ENCODE measurements around the gene MSTO1. TPM values are rescaled to one million over a fixed set of nuclear protein-coding genes. Genes with fewer than 3 reads are reported as not detected.
"Not testable (repeated sequence)": the region's sequence is repeated elsewhere in the genome, so short reads cannot be mapped to it uniquely, and the experiment has no call there.

Gene MSTO1
- total and polyA plus RNA-seq, 2 donors: 12.8 to 26.0 TPM

DNA sequence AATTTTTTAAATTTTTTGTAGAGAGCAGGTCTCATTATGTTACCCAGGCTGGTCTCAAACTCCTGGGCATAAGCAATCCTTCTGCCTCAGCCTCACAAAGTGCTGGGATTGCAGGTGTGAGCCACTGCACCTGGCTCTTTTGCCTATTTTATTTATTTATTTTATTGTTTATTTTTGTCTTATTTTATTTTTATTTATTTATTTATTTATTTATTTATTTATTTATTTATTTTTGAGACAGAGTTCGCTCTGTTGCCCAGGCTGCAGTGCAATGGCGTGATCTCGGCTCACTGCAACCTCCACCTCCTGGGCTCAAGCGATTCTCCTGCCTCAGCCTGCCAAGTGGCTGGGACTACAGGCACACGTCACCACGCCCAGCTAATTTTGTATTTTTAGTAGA, 34.4 kb upstream of the MSTO1 start:
- H3K27me3 ChIP-seq (ENCODE audit: control insufficient read depth in 2 of 2, insufficient read depth in 1 of 2, low read length in 1 of 2); H3K4me1 ChIP-seq (ENCODE audit: control insufficient read depth in 2 of 2, insufficient read depth in 2 of 2, low read length in 2 of 2); H3K27ac ChIP-seq (ENCODE audit: low read depth in 1 of 2, low read length in 1 of 2); H3K4me3 ChIP-seq (ENCODE audit: low read length in 2 of 2); H3K9me3 ChIP-seq (ENCODE audit: control insufficient read depth in 2 of 2, insufficient read depth in 1 of 2, low read length in 1 of 2); DNase-seq (ENCODE audit: low read depth in 6 of 9, low spot score in 9 of 9); H3K36me3 ChIP-seq (ENCODE audit: control insufficient read depth in 2 of 2, insufficient read depth in 2 of 2, low read length in 1 of 2): not testable (repeated sequence)
- 96% methylated on average over 6 of the region's 6 CpGs for WGBS

DNA sequence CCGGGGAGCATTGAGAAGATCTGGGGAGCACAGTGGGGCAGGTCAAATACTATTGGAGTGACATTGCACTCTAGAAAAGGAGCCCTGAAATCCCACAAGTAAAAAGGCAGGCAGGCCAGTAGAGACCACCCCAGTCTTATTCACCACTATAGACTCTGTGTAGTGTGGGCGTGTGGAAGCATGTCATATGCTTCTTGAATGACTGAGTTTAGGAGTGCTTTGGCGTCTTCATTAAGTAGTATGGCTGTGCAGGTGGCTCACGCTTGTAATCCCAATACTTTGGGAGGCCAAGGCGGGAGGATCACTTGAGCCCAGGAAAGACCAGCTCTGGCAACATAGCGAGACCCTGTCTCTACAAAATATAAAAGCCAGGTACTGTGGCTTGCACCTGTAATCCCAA, 26.2 kb upstream of the MSTO1 start:
- H3K4me3 ChIP-seq (ENCODE audit: low read length in 2 of 2); H3K27me3 ChIP-seq (ENCODE audit: control insufficient read depth in 2 of 2, insufficient read depth in 1 of 2, low read length in 1 of 2); H3K9me3 ChIP-seq (ENCODE audit: control insufficient read depth in 2 of 2, insufficient read depth in 1 of 2, low read length in 1 of 2); H3K36me3 ChIP-seq (ENCODE audit: control insufficient read depth in 2 of 2, insufficient read depth in 2 of 2, low read length in 1 of 2); H3K4me1 ChIP-seq (ENCODE audit: control insufficient read depth in 2 of 2, insufficient read depth in 2 of 2, low read length in 2 of 2); H3K27ac ChIP-seq (ENCODE audit: low read depth in 1 of 2, low read length in 1 of 2); DNase-seq (ENCODE audit: low read depth in 6 of 9, low spot score in 9 of 9): not testable (repeated sequence)
- WGBS: 99% methylated on average over 6 of the region's 6 CpGs

DNA sequence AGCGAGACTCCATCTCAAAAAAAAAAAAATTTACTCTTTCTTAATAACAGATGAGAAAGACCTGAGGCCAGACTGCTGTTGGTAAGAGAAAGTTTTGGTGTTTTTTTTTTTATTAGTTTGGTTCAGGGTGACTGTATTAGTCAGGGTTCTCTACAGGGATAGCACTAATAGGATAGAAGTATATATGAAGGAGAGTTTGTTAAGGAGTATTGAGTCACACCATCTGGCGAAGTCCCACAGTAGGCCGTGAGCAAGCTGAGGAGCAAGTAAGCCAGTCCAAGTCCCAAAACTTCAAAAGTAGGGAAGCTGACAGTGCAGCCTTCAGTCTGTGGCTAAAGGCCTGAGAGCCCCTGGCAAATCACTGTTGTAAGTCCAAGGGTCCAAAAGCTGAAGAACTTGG, 20.7 kb upstream of the MSTO1 start:
- H3K27me3 ChIP-seq (ENCODE audit: control insufficient read depth in 2 of 2, insufficient read depth in 1 of 2, low read length in 1 of 2): not testable (repeated sequence)
- 97% methylated on average over 3 of the region's 3 CpGs for WGBS

DNA sequence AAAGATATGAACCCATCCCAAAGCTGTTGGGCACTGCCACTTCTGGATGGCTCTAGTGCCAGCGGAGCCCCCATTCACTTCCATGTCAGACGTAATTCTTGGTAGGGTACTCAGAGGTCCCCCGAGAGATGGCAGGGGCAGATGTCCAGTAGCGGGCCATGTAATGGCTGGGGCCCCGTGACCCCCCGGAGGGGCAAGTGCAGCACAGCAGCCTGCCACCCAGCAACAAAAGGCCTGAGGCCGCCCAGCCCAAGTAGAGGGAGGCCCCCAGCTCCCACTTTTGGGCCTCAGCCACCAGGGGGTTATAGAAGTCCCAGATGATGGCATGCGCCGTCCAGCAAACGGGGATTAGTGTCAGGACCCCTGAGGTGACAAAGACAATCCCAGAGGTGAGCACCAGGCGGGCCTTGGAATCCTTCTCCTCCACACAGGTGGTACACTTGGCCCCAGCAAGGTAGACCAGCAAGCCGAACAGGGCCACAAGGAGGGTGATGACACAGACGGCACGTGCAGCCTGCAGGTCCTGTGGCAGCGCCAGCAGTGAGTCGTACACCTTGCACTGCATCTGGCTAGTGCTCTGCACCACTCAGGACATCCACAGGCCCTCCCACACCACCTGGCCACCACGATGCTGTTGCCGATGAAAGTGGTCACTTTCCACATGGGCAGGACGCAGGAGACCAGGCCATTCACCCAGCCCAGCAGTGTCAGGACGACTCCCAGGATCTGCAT, 19.3 kb upstream of the MSTO1 start:
- DNase-seq (ENCODE audit: low read depth in 6 of 9, low spot score in 9 of 9); H3K36me3 ChIP-seq (ENCODE audit: control insufficient read depth in 2 of 2, insufficient read depth in 2 of 2, low read length in 1 of 2); H3K27ac ChIP-seq (ENCODE audit: low read depth in 1 of 2, low read length in 1 of 2); H3K4me1 ChIP-seq (ENCODE audit: control insufficient read depth in 2 of 2, insufficient read depth in 2 of 2, low read length in 2 of 2); H3K9me3 ChIP-seq (ENCODE audit: control insufficient read depth in 2 of 2, insufficient read depth in 1 of 2, low read length in 1 of 2); H3K4me3 ChIP-seq (ENCODE audit: low read length in 2 of 2); H3K27me3 ChIP-seq (ENCODE audit: control insufficient read depth in 2 of 2, insufficient read depth in 1 of 2, low read length in 1 of 2): not testable (repeated sequence)
- WGBS: 97% methylated on average over 20 of the region's 20 CpGs

More for the DNA sequence above, 20.7 kb upstream of the MSTO1 start:
- H3K9me3 ChIP-seq (ENCODE audit: control insufficient read depth in 2 of 2, insufficient read depth in 1 of 2, low read length in 1 of 2); H3K27ac ChIP-seq (ENCODE audit: low read depth in 1 of 2, low read length in 1 of 2); H3K4me1 ChIP-seq (ENCODE audit: control insufficient read depth in 2 of 2, insufficient read depth in 2 of 2, low read length in 2 of 2); DNase-seq (ENCODE audit: low read depth in 6 of 9, low spot score in 9 of 9); H3K4me3 ChIP-seq (ENCODE audit: low read length in 2 of 2); H3K36me3 ChIP-seq (ENCODE audit: control insufficient read depth in 2 of 2, insufficient read depth in 2 of 2, low read length in 1 of 2): not testable (repeated sequence)

DNA sequence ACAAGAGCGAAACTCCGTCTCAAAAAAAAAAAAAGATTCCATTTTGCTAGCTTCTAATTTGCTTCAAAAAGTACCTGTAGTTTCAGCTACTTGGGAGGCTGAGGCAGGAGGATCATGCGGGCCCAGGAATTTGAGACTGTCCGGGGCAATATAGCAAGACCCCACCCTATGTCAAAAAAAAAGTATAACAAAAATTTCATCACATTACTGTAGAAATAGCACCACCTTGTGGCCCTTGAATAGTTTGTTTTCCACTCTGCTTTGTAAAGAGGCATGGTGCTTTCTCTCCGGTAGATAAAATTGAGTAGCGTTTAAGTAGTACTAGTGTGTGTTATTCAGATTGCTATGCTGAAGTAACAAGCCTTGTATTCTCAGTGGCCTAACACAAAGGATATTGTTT, 18.2 kb upstream of the MSTO1 start:
- H3K9me3 ChIP-seq (ENCODE audit: control insufficient read depth in 2 of 2, insufficient read depth in 1 of 2, low read length in 1 of 2): no peaks in the 10 kb centered on the region
- no peaks in the 10 kb centered on the region for H3K4me1 ChIP-seq (ENCODE audit: control insufficient read depth in 2 of 2, insufficient read depth in 2 of 2, low read length in 2 of 2)
- 43% methylated on average over 6 of the region's 6 CpGs for WGBS
- H3K4me3 ChIP-seq (ENCODE audit: low read length in 2 of 2): no peak overlapping the region
- H3K36me3 ChIP-seq (ENCODE audit: control insufficient read depth in 2 of 2, insufficient read depth in 2 of 2, low read length in 1 of 2): peaks cover 0 to 3% of the 10 kb centered on the region in 2 donors
- no peaks in the 10 kb centered on the region for H3K27me3 ChIP-seq (ENCODE audit: control insufficient read depth in 2 of 2, insufficient read depth in 1 of 2, low read length in 1 of 2)
- H3K27ac ChIP-seq (ENCODE audit: low read depth in 1 of 2, low read length in 1 of 2): no peak overlapping the region
- peak in 8 of 9 donors; percentile 41 to 78 (median 54) for DNase-seq (ENCODE audit: low read depth in 6 of 9, low spot score in 9 of 9)

DNA sequence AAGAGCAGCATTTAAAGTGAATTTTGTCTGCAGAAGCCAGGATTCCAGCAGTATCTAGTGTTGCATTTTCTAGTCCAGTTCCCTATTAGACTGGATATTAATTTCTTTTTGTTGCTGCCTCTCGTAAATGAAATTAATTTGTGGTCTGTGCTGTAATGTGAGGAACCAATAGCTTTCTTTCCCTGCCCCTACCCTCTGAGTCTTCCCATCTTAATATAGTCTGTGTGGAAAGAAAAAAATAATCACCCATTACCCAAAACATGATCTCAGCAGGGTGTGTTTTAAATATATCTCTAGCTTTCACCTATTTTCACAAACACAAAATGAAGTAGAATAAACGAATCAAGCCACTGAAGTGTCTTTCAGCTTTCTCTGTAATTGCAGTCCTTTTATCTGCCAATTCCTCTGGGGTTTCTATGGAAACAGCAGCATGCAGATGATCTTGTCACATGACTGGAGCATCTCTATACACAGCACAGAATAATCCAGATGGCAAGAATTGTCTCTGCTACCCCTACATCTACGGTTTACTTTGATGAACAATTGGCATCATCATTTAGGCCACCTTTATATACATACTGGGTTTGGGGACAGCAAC, 14.0 kb upstream of the MSTO1 start:
- WGBS: 74% methylated on average over 3 of the region's 3 CpGs

DNA sequence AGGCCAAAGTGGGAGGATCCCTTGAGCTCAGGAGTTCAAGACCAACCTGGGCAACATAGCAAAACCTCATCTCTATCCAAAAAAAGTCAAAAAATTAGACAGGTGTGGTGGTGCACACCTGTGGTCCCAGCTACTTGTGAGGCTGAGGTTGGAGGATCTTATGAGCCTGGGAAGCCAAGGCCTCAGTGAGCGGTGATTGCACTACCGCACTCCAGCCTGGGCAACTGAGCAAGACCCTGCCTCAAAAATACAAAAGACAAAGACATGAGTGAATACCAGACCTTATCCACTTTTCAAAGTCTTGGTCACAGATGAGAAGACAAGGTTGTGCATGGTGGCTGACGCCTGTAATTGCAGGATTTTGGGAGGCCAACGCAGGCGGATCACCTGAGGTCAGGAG, 13.2 kb upstream of the MSTO1 start:
- H3K4me3 ChIP-seq (ENCODE audit: low read length in 2 of 2): no peak overlapping the region
- H3K27me3 ChIP-seq (ENCODE audit: control insufficient read depth in 2 of 2, insufficient read depth in 1 of 2, low read length in 1 of 2): no peaks in the 10 kb centered on the region
- H3K4me1 ChIP-seq (ENCODE audit: control insufficient read depth in 2 of 2, insufficient read depth in 2 of 2, low read length in 2 of 2): peaks cover 2 to 7% of the 10 kb centered on the region in 2 donors
- WGBS: over 99% methylated on average over 5 of the region's 5 CpGs
- DNase-seq (ENCODE audit: low read depth in 6 of 9, low spot score in 9 of 9): no peak
- no peaks in the 10 kb centered on the region for H3K9me3 ChIP-seq (ENCODE audit: control insufficient read depth in 2 of 2, insufficient read depth in 1 of 2, low read length in 1 of 2)
- H3K36me3 ChIP-seq (ENCODE audit: control insufficient read depth in 2 of 2, insufficient read depth in 2 of 2, low read length in 1 of 2): no peaks in the 10 kb centered on the region
- H3K27ac ChIP-seq (ENCODE audit: low read depth in 1 of 2, low read length in 1 of 2): no peak overlapping the region

More for the DNA sequence above, 14.0 kb upstream of the MSTO1 start:
- not testable (repeated sequence) for H3K9me3 ChIP-seq (ENCODE audit: control insufficient read depth in 2 of 2, insufficient read depth in 1 of 2, low read length in 1 of 2); H3K36me3 ChIP-seq (ENCODE audit: control insufficient read depth in 2 of 2, insufficient read depth in 2 of 2, low read length in 1 of 2); H3K4me3 ChIP-seq (ENCODE audit: low read length in 2 of 2); H3K27me3 ChIP-seq (ENCODE audit: control insufficient read depth in 2 of 2, insufficient read depth in 1 of 2, low read length in 1 of 2); H3K4me1 ChIP-seq (ENCODE audit: control insufficient read depth in 2 of 2, insufficient read depth in 2 of 2, low read length in 2 of 2); DNase-seq (ENCODE audit: low read depth in 6 of 9, low spot score in 9 of 9); H3K27ac ChIP-seq (ENCODE audit: low read depth in 1 of 2, low read length in 1 of 2)

DNA sequence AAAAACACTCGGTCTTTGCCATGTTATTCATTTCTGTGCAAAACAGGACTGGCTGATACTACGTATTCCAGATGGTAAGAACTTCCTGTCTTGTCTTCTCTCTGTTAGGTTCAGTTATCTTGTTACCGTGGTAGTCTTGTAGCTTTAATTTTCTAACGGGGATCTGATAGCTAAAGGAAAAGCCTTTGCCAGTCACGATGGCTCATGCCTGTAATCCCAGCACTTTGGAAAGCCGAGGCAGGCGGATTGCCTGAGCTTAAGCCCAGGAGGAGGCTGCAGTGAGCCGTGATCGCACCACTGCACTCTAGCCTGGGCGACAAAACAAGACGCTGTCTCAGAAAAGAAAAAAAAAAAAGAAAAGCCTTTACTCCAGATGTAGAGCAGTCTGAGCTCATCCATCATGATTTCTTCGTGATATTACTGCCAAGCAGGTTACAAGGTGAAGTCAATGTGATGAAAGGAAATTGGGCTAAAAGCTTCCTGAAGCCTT, 11.1 kb upstream of the MSTO1 start:
- Histone ChIP-seq H3K27me3 (ENCODE audit: control insufficient read depth in 2 of 2, insufficient read depth in 1 of 2, low read length in 1 of 2) (no peaks in the 10 kb centered on the region), H3K4me3 (ENCODE audit: low read length in 2 of 2) (peak overlapping the region in 1 of 2 donors; percentile 18), H3K27ac (ENCODE audit: low read depth in 1 of 2, low read length in 1 of 2) (peak overlapping the region in 1 of 2 donors; percentile 51), H3K4me1 (ENCODE audit: control insufficient read depth in 2 of 2, insufficient read depth in 2 of 2, low read length in 2 of 2) (peaks cover 2 to 7% of the 10 kb centered on the region in 2 donors), H3K9me3 (ENCODE audit: control insufficient read depth in 2 of 2, insufficient read depth in 1 of 2, low read length in 1 of 2) (no peaks in the 10 kb centered on the region), H3K36me3 (ENCODE audit: control insufficient read depth in 2 of 2, insufficient read depth in 2 of 2, low read length in 1 of 2) (no peaks in the 10 kb centered on the region)
- peak in 5 of 9 donors; percentile 3 to 49 (median 12) for DNase-seq (ENCODE audit: low read depth in 6 of 9, low spot score in 9 of 9)
- WGBS: 31% methylated on average over 12 of the region's 12 CpGs

DNA sequence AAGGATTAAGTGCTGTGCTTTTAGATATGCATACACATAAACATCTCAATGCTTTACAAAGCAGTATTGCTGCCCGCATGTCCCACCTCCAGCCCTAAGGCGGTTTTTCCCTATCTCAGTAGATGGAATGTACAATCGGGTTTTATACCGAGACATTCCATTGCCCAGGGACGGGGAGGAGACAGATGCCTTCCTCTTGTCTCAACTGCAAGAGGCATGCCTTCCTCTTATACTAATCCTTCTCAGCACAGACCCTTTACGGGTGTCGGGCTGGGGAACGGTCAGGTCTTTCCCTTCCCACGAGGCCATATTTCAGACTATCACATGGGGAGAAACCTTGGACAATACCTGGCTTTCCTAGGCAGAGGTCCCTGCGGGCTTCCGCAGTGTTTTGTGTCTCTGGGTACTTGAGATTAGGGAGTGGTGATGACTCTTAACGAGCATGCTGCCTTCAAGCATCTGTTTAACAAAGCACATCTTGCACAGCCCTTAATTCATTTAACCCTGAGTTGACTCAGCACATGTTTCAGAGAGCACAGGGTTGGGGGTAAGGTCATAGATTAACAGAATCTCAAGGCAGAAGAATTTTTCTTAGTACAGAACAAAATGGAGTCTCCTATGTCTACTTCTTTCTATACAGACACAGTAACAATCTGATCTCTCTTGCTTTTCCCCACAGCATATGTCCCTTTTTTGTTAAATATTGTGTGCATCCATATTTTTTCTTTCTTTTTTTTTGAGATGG, 10.0 kb upstream of the MSTO1 start:
- not testable (repeated sequence) for H3K4me3 ChIP-seq (ENCODE audit: low read length in 2 of 2); H3K9me3 ChIP-seq (ENCODE audit: control insufficient read depth in 2 of 2, insufficient read depth in 1 of 2, low read length in 1 of 2); H3K4me1 ChIP-seq (ENCODE audit: control insufficient read depth in 2 of 2, insufficient read depth in 2 of 2, low read length in 2 of 2); H3K36me3 ChIP-seq (ENCODE audit: control insufficient read depth in 2 of 2, insufficient read depth in 2 of 2, low read length in 1 of 2); H3K27ac ChIP-seq (ENCODE audit: low read depth in 1 of 2, low read length in 1 of 2); H3K27me3 ChIP-seq (ENCODE audit: control insufficient read depth in 2 of 2, insufficient read depth in 1 of 2, low read length in 1 of 2); DNase-seq (ENCODE audit: low read depth in 6 of 9, low spot score in 9 of 9)
- 62% methylated on average over 12 of the region's 12 CpGs for WGBS

Measured in thymus (tissue), 11 donors.